GM18951 (cell line): ENCODE measurements around the gene CUBN.

Experiments used
- POLR2A ChIP-seq: IDR thresholded peaks from 4 replicates; pipeline ENCODE4 v1.6.1; 2011; ENCODE audit warnings: mild to moderate bottlenecking; ENCODE audit not compliant: insufficient read length, insufficient read depth; ENCODE audit errors: extremely low read depth
- in situ Hi-C: fragments of 300-500 bp; cut with MboI; formaldehyde crosslinking; loops from one replicate; pipeline ENCODE4 v1.12.0; 2022; ENCODE audit warnings: low sequenced_read_pairs, mixed read lengths, inconsistent platforms; ENCODE audit not compliant: unreplicated experiment

The CUBN gene

DNA sequence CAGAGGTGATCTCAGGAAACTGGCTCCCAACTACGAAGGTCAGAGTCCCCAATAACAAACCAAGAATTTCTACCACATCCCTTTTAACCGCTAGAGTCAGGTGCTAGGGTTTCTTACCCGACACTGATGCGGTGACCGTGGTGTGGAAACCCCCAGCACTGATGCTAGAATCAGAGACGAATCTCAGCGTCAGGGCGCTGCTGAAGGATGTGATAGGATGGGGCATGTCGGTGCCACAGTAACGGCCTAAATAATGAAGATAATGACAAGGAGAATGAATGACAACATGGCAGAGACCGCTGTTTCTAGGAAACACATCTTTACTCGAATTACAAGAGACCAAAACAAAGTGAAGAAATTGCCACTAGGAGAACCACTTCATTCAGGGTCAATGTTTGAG is 181.2 kb downstream of the CUBN start:
- no peak for TF ChIP-seq POLR2A

DNA sequence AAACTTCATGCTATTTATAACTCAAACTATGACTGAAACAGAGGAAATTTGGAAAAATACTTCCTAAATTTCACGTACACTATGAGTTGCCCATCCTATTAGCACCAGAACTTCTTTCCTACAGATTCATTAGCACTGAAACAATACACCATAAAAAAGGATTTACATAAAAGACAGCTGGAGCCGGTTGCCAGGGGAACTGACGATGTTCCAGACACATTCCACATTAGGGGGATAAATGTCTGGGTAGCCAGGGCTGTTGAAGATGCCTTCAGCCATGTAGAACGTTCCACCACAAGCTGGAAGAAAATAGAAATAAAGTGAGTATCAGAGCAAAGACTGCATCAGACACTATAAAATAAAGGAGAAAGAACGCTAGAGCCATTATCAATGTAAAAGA is 182.5 kb downstream of the CUBN start:
- in situ Hi-C loops: no loop called here
- no peak for TF ChIP-seq POLR2A

More for the DNA sequence above, 181.2 kb downstream of the CUBN start:
- in situ Hi-C loops: no loop called here

DNA sequence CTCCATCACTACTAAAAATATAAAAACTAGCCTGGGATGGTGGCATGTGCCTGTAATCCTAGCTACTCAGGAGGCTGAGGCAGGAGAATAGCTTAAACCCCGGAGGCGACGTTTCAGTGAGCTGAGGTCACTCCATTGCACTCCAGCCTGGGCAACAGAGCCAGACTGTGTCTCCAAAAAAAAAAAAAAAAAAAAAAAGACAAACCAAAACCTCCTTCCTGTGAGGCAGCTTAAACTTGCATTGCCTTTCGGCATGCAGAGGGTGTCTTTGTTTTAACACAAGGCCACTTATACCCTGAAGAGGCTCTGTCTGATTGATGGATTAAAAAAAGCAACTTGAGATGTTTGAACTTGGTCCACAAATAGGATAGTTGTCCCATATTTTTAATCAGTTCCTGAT is 184.0 kb downstream of the CUBN start:
- in situ Hi-C loops: no loop called here
- TF ChIP-seq POLR2A: no peak

DNA sequence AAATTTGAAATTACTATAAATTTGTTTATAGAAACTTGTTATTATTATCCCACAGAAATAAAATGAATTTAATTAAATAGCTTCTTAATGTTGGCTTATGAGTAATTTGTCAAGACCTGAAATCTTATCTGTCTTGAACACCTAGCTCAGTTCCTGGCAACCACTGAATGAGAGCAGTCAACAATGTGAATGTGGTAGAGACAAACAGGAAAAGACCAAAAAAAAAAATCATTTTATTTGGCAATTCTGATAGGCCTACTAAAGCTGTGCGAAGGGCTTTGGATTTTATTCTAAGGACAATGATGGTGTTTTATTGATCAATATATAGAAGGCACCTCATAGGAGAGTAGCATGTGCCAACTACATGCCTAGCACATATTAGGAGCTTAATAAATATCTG is 184.6 kb downstream of the CUBN start:
- TF ChIP-seq POLR2A: no peak
- in situ Hi-C loops: no loop called here

DNA sequence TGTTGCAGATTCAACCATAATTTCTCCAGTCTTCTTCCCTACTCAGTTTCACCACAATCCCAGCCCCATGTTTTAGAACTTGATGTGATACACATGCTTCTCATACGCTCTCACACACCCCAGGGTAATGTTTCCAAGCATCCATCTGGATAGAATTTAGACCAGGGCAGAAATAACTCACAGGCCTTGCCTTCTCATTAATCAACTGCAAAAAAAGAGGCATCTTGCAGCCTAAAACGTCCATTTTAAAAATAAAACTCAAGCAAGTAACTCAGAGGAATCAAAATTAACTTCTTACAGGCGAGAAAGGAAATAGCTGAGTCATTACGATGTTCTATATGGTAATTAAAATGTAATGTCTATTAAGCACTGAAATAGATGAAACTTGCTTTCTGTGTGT is 185.2 kb downstream of the CUBN start:
- in situ Hi-C loops: no loop called here
- TF ChIP-seq POLR2A: no peak

DNA sequence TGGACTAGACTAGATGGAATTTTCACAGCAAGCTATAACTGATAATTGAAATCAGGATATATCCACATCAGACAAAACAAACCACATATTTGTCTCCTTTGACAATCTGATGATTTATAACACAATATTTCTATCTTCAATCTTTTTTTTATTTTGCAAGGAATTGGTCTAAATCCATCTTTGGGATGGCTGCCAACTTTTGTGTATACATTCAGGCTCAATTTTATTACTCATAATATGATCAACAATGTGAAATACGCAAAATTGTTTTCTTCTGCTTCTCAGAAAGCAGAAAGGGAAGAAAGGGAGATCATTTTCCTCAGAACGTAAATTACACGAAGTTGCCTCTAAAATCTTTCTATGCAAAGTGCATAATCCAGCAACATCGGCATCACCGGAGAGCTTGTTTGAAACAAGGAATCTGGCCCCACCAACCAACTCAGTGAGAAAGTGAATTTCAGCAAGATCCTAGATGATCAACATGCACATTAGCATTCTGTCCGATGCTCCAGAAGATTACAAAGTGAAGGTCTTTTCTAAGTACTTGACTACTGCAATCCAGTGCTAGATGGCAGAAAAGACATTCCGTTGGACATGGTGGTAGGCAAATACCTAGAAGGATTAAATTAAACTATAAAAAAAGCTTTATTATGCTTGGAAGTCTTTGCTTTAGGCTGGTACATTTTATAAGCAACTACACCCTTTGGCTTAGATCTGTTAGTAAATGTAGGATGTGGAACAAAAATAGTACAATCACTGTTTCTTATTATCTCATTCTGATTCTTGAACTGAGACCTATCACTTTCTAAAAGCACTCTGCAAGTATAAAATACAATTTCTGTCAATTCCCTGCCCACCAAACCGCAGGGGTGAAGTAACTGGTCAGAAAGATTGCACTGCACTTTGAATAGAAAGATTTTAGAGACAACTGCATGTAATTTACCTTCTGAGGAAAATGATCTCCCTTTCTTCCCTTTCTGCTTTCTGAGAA is 186.0 kb downstream of the CUBN start:
- in situ Hi-C loops: no loop called here
- no peak for TF ChIP-seq POLR2A

DNA sequence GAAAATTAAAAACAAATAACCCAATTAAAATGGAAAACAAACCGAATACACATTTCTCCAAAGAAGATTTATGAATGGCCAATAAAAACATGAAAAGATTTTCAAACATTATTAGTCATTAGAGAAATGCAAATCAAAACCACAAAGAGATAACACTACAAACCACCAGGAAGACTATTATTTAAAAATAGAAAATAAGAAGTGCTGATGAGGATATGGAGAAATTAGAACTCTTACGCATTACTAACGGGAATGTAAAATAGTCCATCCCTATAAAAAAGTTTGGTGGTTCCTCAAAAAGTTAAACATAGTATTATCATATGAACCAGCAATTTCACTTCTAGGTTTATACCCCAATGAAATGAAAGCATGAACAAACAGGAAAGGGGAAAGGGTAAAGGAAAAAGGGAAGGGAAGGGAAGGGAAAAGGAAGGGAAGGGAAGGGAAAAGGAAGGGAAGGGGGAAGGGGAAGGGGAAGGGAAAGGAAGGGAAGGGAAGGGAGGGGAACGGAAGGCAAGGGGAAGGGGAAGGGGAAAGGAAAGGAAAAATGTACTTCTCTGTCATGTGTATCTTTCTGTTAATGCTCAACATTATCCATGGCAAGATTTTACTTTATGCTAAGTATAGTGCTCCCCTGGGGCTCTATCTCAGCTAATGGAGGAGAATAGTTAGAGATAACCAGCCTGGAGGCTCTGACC is 187.1 kb downstream of the CUBN start:
- in situ Hi-C loops: no loop called here
- TF ChIP-seq POLR2A: no peak

DNA sequence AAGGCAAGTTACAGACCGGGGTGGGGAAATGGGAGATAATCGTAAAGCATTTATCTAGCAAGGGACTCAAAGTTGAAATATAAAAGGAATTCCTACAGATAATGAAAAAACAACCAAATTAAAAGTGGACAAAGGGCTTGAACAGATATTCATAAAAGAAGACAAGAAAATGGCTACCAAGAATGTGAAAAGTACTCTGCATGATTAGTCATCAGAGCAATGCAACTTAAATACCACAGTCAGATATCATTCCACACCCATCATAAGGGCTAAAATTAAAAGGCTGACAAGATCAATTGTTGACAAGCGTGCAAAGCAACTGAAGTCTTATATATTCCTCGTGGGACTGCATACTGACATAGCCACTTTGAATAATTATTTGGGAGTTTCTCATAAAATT is 187.7 kb downstream of the CUBN start:
- in situ Hi-C loops: no loop called here
- no peak for TF ChIP-seq POLR2A

DNA sequence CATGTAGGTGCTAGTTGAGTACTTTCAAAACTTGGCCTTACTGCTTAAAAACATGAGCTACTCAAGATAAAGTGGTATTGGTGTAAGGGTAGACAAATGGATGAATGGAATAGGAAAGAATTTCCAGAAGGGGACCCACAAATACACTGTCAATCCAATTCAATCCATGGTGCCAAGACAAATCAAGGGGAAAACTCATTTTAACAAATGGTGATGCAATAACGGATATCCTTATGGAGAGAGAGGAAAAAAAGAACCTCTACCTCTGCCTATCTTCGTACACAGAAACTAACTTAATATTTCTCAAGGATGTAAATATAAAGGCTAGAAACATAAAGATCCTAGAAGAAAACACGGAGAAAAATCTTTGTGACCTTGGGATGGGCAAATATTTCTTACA is 188.5 kb downstream of the CUBN start:
- no peak for TF ChIP-seq POLR2A
- in situ Hi-C loops: no loop called here

DNA sequence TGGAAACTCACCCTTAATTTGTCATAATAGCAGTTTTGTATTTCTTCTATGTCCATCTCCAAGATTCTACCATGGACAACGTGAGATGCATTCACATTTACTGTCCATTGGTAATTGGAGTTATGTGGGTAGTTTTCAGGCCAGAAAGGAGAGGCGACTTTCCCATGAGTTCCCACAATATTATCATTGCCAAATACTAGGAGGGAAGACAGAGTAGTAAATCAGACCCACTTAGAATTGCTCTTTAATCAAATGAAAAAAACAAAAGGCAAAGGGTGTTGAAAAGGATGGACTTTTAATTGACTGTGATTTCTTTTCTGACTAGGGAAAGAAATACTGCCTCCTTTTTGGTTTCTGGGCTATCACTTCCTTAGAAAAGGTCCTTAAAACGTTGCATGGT is 190.7 kb downstream of the CUBN start:
- no peak for TF ChIP-seq POLR2A
- in situ Hi-C loops: no loop called here

DNA sequence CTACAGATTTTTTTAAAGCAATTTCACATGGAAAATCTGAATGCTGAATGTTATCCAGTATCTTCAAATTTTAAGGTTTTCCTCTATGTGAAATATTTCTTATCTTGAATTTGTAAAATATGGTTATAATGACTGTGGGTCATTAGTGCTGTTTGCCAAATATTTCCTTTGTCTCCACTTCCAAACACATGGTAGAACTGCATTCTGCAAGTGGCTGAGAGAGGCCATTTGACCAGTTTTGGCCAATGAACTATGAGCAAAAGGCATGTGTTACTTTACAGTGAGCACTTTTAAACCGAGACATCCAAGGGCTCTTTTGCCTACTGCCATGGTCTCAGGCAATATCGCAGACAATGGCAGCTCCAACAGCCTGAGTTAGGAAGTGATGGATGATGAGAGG is 195.2 kb downstream of the CUBN start:
- TF ChIP-seq POLR2A: no peak
- in situ Hi-C loops: no loop called here

DNA sequence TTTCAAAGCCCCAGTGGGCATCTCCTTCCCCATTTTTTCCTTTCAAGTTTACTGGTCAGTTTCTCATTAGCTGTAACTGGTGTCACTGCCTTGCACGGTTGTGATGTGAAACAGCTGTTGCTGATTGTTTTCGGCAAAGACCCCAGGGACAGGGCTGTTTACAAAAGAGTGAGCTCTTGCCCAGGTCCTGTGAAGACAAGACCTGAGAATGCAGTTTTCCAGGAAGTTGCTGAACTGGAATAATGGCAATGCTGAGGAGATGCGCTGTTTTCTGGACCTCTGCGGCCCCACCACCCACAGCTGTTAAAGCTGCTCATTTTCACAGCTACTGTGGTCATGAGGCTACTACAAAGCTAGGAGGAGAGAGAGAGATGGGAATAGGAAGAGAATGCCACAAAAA is 195.8 kb downstream of the CUBN start:
- in situ Hi-C loops: no loop called here
- TF ChIP-seq POLR2A: no peak

DNA sequence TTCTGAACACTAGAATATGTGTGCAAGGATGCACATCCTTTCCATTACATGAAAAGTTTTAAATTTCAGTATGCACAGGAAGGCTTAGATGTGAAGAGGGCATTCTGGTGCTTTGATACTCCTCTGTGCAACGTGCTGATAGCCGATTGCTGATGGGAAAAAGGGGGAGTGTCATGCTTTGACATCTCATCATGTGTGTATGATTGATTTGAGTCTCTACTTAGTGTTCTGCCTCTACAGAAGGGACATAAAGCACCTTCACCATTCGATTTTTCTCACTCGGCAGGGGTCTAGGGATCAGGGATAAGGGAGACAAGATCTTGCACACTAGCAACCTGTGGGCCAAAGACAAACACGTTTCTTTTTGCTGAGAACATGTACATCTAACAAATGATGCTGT is 197.7 kb downstream of the CUBN start:
- TF ChIP-seq POLR2A: no peak
- in situ Hi-C loops: no loop called here

DNA sequence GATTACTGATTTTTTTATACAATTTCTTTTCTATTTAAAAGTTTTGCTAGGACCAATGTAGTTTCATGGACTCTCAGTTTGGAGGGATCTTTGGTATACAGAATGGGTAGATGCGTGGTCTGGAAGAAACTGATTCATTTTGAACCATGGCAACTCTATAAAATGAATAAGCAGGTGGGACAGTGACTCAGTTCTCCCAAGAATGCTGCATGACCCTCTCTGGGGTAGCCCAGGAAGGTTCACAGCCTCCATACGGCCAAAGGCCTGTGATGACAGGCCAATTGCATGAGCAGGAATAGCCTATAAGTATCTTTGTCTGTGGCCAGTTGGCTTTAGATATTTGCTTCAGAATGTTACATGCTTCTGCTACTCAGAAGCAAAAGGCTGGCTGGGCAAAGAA is 199.1 kb downstream of the CUBN start:
- TF ChIP-seq POLR2A: no peak
- in situ Hi-C loops: no loop called here
